ENCODE data around the gene CYSLTR2.

DNA sequence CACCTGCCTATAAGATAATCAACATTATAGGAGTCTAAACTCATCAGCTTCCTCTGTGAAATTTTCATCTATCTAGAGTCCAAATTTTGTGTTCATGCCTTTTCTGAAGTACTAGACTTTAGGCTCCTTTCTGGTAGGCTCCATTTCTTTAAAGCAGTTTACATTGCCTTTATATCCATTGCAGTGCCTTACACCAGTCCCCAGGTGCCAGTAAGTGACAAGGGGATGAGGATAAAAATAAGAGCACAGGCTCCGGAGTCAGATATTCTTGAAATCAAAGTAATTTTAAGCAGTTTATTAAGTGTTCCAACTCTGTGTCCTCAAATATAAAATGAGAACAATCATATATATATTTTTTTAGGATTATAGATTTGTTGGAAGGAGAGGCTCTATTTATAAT is 10.6 kb upstream of the CYSLTR2 start:
- TF ChIP-seq, protein P1, sequence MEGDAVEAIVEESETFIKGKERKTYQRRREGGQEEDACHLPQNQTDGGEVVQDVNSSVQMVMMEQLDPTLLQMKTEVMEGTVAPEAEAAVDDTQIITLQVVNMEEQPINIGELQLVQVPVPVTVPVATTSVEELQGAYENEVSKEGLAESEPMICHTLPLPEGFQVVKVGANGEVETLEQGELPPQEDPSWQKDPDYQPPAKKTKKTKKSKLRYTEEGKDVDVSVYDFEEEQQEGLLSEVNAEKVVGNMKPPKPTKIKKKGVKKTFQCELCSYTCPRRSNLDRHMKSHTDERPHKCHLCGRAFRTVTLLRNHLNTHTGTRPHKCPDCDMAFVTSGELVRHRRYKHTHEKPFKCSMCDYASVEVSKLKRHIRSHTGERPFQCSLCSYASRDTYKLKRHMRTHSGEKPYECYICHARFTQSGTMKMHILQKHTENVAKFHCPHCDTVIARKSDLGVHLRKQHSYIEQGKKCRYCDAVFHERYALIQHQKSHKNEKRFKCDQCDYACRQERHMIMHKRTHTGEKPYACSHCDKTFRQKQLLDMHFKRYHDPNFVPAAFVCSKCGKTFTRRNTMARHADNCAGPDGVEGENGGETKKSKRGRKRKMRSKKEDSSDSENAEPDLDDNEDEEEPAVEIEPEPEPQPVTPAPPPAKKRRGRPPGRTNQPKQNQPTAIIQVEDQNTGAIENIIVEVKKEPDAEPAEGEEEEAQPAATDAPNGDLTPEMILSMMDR (IDR thresholded peaks at IDR 0.05; ENCODE audit: control extremely low read depth in 1 of 3, insufficient read depth in 1 of 3, low read depth in 1 of 3, low read length in 3 of 3): no peak; a peak in 1 of 4 replicates
- TF ChIP-seq, protein P2, sequence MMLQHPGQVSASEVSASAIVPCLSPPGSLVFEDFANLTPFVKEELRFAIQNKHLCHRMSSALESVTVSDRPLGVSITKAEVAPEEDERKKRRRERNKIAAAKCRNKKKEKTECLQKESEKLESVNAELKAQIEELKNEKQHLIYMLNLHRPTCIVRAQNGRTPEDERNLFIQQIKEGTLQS (IDR thresholded peaks at IDR 0.05; ENCODE audit: insufficient read depth, low read depth, low read length): no peak
- TF ChIP-seq, protein P3, sequence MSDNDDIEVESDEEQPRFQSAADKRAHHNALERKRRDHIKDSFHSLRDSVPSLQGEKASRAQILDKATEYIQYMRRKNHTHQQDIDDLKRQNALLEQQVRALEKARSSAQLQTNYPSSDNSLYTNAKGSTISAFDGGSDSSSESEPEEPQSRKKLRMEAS (IDR thresholded peaks at IDR 0.05): no peak
- no peak for TF ChIP-seq CHD1 (IDR thresholded peaks at IDR 0.05; ENCODE audit: low read depth, low read length)
- no peak for TF ChIP-seq EZH2 (IDR thresholded peaks at IDR 0.05; ENCODE audit: low read depth, low read length, severe bottlenecking)
- TF ChIP-seq CREB1 (IDR thresholded peaks at IDR 0.05): no peak
- TF ChIP-seq, protein P4, sequence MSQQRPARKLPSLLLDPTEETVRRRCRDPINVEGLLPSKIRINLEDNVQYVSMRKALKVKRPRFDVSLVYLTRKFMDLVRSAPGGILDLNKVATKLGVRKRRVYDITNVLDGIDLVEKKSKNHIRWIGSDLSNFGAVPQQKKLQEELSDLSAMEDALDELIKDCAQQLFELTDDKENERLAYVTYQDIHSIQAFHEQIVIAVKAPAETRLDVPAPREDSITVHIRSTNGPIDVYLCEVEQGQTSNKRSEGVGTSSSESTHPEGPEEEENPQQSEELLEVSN (IDR thresholded peaks at IDR 0.05): no peak
- no peak for TF ChIP-seq FOSL1 (IDR thresholded peaks at IDR 0.05; ENCODE audit: insufficient read depth, low read depth, low read length)
- TF ChIP-seq POLR2A (IDR thresholded peaks at IDR 0.05; ENCODE audit: control extremely low read depth in 1 of 2, low read depth in 2 of 2, low read length in 2 of 2): no peak
- no peak for TF ChIP-seq YY1 (IDR thresholded peaks at IDR 0.05; ENCODE audit: low read depth, low read length)
- TF ChIP-seq SIRT6 (IDR thresholded peaks at IDR 0.05; ENCODE audit: low read length): no peak
- no peak for TF ChIP-seq PHF8 (conservative IDR thresholded peaks at IDR 0.05; ENCODE audit: low read depth, low read length)
- no peak for TF ChIP-seq SRF (IDR thresholded peaks at IDR 0.05; ENCODE audit: low read depth, low read length)
- no peak for TF ChIP-seq ZNF274 (IDR thresholded peaks at IDR 0.05; ENCODE audit: borderline replicate concordance, extremely low read depth, low read length)
